OCI-LY7 (cell line): ENCODE measurements around the gene PLXNC1. TPM values are rescaled to one million over a fixed set of nuclear protein-coding genes. Genes with fewer than 3 reads are reported as not detected.

ENCODE experiments used
- BruUV-seq: library from RNA; stranded (reverse); fragments of 400-500 nt; replicated peaks from 2 replicates; lab custom pipeline; 2021; lab: Mats Ljungman, UMichigan
- CTCF ChIA-PET: fragments of 300-600 bp; sonication (Branson Sonifier 250); formaldehyde crosslinking; loops from one replicate; lab custom pipeline; 2022; ENCODE audit warnings: antibody characterized with exemption; ENCODE audit not compliant: unreplicated experiment; lab: Charles Lee
- POLR2A ChIA-PET: fragments of 300-600 bp; sonication (Branson Sonifier 250); formaldehyde crosslinking; loops from one replicate; lab custom pipeline; 2022; ENCODE audit warnings: antibody characterized with exemption; lab: Charles Lee
- DNase-seq: peaks from one replicate; pipeline ENCODE4 v3.0.0-alpha.2; 2015; ENCODE audit warnings: low spot score
- H2AFZ ChIP-seq: fragments of 200-600 bp; sonication (generic), shearing (Covaris generic); 2 replicates; pipeline ENCODE4 v1.6.1; 2014; ENCODE audit warnings: mild to moderate bottlenecking, antibody characterized with exemption, low read length, moderate library complexity
- H3K27ac ChIP-seq: fragments of 200-600 bp; sonication (generic); 2 replicates; pipeline ENCODE4 v1.5.1; 2014; ENCODE audit warnings: mixed run types, low read depth, mild to moderate bottlenecking, moderate library complexity, low read length, inconsistent platforms; ENCODE audit not compliant: poor library complexity, severe bottlenecking
- H3K36me3 ChIP-seq: fragments of 200-600 bp; sonication (generic); 2 replicates; pipeline ENCODE4 v1.6.1; 2014; ENCODE audit warnings: mild to moderate bottlenecking, antibody characterized with exemption, low read length, moderate library complexity, mixed read lengths; ENCODE audit not compliant: insufficient read depth
- H3K4me1 ChIP-seq: fragments of 200-600 bp; sonication (generic); 2 replicates; pipeline ENCODE4 v1.5.1; 2014; ENCODE audit warnings: mild to moderate bottlenecking, low read length; ENCODE audit not compliant: insufficient read depth, poor library complexity, severe bottlenecking
- H3K4me2 ChIP-seq: fragments of 200-600 bp; sonication (generic); 2 replicates; pipeline ENCODE4 v1.6.1; 2014; ENCODE audit warnings: mild to moderate bottlenecking, low read length
- H3K4me3 ChIP-seq: fragments of 200-600 bp; sonication (generic); 2 replicates; pipeline ENCODE4 v1.5.1; 2014; ENCODE audit warnings: mild to moderate bottlenecking, low read depth, low read length; ENCODE audit not compliant: poor library complexity, severe bottlenecking
- H3K79me2 ChIP-seq: fragments of 200-600 bp; sonication (generic); 2 replicates; pipeline ENCODE4 v1.6.1; 2016; ENCODE audit warnings: low read depth, mild to moderate bottlenecking, low read length, moderate library complexity, mixed read lengths; ENCODE audit not compliant: insufficient read depth
- H3K9me2 ChIP-seq: fragments of 200-600 bp; sonication (generic); 2 replicates; pipeline ENCODE4 v1.6.1; 2016; ENCODE audit warnings: mild to moderate bottlenecking, low read length, mixed read lengths; ENCODE audit not compliant: insufficient read depth
- H3K9me3 ChIP-seq: fragments of 200-600 bp; sonication (generic); 2 replicates; pipeline ENCODE4 v1.6.1; 2014; ENCODE audit warnings: mild to moderate bottlenecking, mixed run types, low read length, mixed read lengths
- H4K20me1 ChIP-seq: fragments of 200-600 bp; sonication (generic); 2 replicates; pipeline ENCODE4 v1.6.1; 2014; ENCODE audit warnings: mild to moderate bottlenecking, antibody characterized with exemption, low read length, moderate library complexity, mixed read lengths; ENCODE audit not compliant: insufficient read depth
- EZH2phosphoT487 ChIP-seq: fragments of 200-600 bp; sonication (generic); IDR thresholded peaks from 2 replicates; pipeline ENCODE4 v1.6.1; 2018; ENCODE audit warnings: low read depth, borderline replicate concordance, mild to moderate bottlenecking, mixed run types, antibody characterized with exemption, low read length, moderate library complexity, mixed read lengths
- intact Hi-C: fragments of 100-400 bp; cut with micrococcal nuclease; formaldehyde crosslinking; loops from one replicate; pipeline ENCODE4 v1.10.0; 2022; ENCODE audit not compliant: unreplicated experiment
- total RNA-seq, 2 experiments: library from RNA; depleted of rRNA in 1 of 2; stranded (reverse); fragments of >200 nt in 1 of 2; shearing (Covaris generic) in 1 of 2; gene quantifications; 2 replicates each; pipeline ENCODE4 v1.2.3, GENCODE V29; 2014 to 2022
- TF ChIP-seq, protein P1 (sequence below): fragments of 200-600 bp; sonication (generic); conservative IDR thresholded peaks from 2 replicates; pipeline ENCODE4 v1.5.1; 2014; ENCODE audit warnings: mild to moderate bottlenecking, antibody characterized with exemption, low read length, moderate library complexity, mixed read lengths

The PLXNC1 gene
- total RNA-seq, 2 experiments from 2014 or later: 4.5 to 8.0 TPM

DNA sequence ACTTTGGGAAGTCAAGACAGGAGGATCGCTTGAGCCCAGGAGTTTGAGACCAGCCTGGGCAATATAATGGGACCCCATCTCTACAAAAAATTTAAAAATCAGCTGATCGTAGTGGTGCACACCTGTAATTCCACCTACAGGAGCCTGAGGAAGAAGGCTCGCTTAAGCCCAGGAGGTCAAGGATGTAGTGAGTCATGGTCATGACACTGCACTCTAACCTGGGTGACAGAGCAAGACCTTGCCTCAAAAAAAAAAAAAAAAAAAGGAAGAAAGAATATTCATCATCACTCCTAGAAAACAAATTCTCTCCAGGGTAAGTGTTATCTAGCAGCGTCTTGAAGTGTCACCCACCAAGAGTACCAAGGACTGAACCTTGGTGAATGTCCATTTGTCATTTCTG lies 34.2 kb upstream of the PLXNC1 start:
- ChIA-PET POLR2A (no interaction called here), CTCF (no interaction called here)
- Histone ChIP-seq H2AFZ (no peak overlapping the region), H3K9me2 (no peaks in the 10 kb centered on the region), H3K4me1 (no peaks in the 10 kb centered on the region), H3K4me3 (no peak overlapping the region), H3K36me3 (no peaks in the 10 kb centered on the region), H3K27ac (no peak overlapping the region), H3K4me2 (no peak overlapping the region), H4K20me1 (no peaks in the 10 kb centered on the region), H3K9me3 (no peaks in the 10 kb centered on the region), H3K79me2 (no peaks in the 10 kb centered on the region)
- TF ChIP-seq EZH2phosphoT487: no peak
- TF ChIP-seq, protein P1, sequence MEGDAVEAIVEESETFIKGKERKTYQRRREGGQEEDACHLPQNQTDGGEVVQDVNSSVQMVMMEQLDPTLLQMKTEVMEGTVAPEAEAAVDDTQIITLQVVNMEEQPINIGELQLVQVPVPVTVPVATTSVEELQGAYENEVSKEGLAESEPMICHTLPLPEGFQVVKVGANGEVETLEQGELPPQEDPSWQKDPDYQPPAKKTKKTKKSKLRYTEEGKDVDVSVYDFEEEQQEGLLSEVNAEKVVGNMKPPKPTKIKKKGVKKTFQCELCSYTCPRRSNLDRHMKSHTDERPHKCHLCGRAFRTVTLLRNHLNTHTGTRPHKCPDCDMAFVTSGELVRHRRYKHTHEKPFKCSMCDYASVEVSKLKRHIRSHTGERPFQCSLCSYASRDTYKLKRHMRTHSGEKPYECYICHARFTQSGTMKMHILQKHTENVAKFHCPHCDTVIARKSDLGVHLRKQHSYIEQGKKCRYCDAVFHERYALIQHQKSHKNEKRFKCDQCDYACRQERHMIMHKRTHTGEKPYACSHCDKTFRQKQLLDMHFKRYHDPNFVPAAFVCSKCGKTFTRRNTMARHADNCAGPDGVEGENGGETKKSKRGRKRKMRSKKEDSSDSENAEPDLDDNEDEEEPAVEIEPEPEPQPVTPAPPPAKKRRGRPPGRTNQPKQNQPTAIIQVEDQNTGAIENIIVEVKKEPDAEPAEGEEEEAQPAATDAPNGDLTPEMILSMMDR: no peak
- intact Hi-C loops: no loop called here
- no peak for DNase-seq
- BruUV-seq: no TSS peak

DNA sequence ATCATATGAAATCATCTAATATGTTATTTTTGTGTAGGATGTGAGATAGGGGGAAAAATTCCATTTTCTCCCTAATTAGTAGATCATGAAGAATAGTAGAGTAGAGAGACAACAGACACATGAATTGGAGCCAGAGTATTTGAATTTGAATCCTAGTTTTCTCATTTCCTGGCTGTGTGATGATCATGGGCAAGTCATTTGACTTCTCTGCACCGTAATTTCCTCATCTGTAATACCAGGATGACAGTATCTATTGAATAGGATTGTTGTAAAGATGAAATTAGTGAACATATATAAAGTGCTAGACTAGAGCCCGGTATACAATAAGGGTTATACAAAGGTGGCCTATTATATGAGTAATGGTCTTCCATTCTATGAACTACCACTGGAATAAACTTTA lies 32.2 kb upstream of the PLXNC1 start:
- DNase-seq: no peak
- no peak for TF ChIP-seq EZH2phosphoT487
- TF ChIP-seq, protein P1: no peak
- intact Hi-C loops: no loop called here
- Histone ChIP-seq H3K9me2 (no peaks in the 10 kb centered on the region), H3K4me1 (no peaks in the 10 kb centered on the region), H4K20me1 (no peaks in the 10 kb centered on the region), H3K36me3 (no peaks in the 10 kb centered on the region), H3K4me2 (no peak overlapping the region), H3K9me3 (no peaks in the 10 kb centered on the region), H3K27ac (no peak overlapping the region), H3K4me3 (no peak overlapping the region), H2AFZ (no peak overlapping the region), H3K79me2 (no peaks in the 10 kb centered on the region)
- CTCF ChIA-PET: no interaction called here
- BruUV-seq: no TSS peak
- POLR2A ChIA-PET: no interaction called here

DNA sequence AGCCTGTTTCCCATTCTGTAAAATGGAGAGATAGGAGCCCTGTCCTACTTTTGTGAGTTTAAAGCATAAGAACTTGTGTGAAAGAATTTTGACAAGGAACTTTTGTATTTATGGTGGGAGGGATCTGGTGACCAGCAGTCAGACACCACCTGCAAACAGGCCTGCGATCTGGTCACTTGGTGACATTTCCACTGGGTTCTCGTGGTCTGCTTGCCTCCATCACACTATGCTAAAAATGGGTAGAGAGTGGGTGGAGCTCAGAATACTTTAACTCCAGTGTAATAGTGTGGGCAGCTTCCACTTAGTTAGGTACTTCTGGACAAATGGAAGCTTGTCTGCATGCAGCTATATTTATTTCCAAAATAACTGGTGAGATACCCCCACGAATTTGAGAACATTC lies 26.5 kb upstream of the PLXNC1 start:
- no peak for DNase-seq
- CTCF ChIA-PET: no interaction called here
- Histone ChIP-seq H3K27ac (no peak overlapping the region), H3K36me3 (no peaks in the 10 kb centered on the region), H3K9me3 (no peaks in the 10 kb centered on the region), H3K4me3 (no peak overlapping the region), H3K79me2 (no peaks in the 10 kb centered on the region), H4K20me1 (no peaks in the 10 kb centered on the region), H3K4me2 (no peak overlapping the region), H3K4me1 (peaks cover 10% of the 10 kb centered on the region), H3K9me2 (no peaks in the 10 kb centered on the region), H2AFZ (no peak overlapping the region)
- no peak for TF ChIP-seq EZH2phosphoT487
- TF ChIP-seq, protein P1: no peak
- POLR2A ChIA-PET: interaction anchor here (0.6 to 0.7 kb wide), 2 partner anchors 592 to 772 kb away, joined by 3 read pairs; no protein-coding TSS in a partner anchor
- BruUV-seq: no TSS peak
- intact Hi-C loops: no loop called here
